IPS-20b (cell line): ENCODE data around the gene HUS1B.

Experiments used
- H3K27ac ChIP-seq: one replicate; pipeline ENCODE4 v1.5.1; 2013; ENCODE audit warnings: low read length
- H3K27me3 ChIP-seq: 2 replicates; pipeline ENCODE4 v1.6.1; 2013; ENCODE audit warnings: mild to moderate bottlenecking, low read length, inconsistent platforms; ENCODE audit not compliant: insufficient read depth
- H3K36me3 ChIP-seq: 2 replicates; pipeline ENCODE4 v1.6.1; 2013; ENCODE audit warnings: low read depth, mild to moderate bottlenecking, inconsistent platforms, low read length, moderate library complexity; ENCODE audit not compliant: insufficient read depth
- H3K4me1 ChIP-seq: 2 replicates; pipeline ENCODE4 v1.6.1; 2013; ENCODE audit warnings: mild to moderate bottlenecking, control low read depth, inconsistent platforms, low read length, moderate library complexity; ENCODE audit not compliant: insufficient read depth
- H3K4me3 ChIP-seq: 2 replicates; pipeline ENCODE4 v1.5.1; 2013; ENCODE audit warnings: mild to moderate bottlenecking, low read length, inconsistent platforms
- H3K9ac ChIP-seq: 2 replicates; pipeline ENCODE4 v1.6.1; 2013; ENCODE audit warnings: low read depth, mild to moderate bottlenecking, inconsistent platforms, low read length, moderate library complexity
- H3K9me3 ChIP-seq: 2 replicates; pipeline ENCODE4 v1.6.1; 2013; ENCODE audit warnings: mild to moderate bottlenecking, low read depth, low read length, inconsistent platforms; ENCODE audit not compliant: insufficient read depth

HUS1B gene

DNA sequence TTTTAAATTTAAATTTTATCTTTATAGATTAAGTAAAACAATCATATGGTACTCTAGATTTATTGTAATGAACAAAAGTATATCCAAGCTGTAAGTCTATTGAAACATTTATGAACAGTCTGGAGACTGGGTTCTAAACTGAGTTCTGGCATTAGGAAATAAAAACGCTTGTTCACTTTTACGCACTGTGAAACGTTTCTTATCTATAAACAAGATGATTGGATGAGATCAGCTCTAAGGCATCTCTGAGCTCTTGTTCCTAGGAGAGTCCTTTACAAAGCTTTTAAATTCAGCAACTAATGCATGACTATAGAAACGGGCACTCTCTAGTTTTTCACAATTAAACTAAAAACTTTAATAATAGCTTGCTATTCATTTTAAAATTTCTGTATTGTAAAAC lies 6.8 kb downstream of the HUS1B start:
- Histone ChIP-seq H3K4me1 (peaks cover 13% of the 10 kb centered on the region), H3K27me3 (no peaks in the 10 kb centered on the region), H3K36me3 (no peaks in the 10 kb centered on the region), H3K9ac (peak overlapping the region; percentile 24; the same call in 1 of the 2 replicates), H3K9me3 (no peaks in the 10 kb centered on the region), H3K4me3 (peak overlapping the region; percentile 23; the same call in 1 of the 2 replicates), H3K27ac (no peak overlapping the region)

DNA sequence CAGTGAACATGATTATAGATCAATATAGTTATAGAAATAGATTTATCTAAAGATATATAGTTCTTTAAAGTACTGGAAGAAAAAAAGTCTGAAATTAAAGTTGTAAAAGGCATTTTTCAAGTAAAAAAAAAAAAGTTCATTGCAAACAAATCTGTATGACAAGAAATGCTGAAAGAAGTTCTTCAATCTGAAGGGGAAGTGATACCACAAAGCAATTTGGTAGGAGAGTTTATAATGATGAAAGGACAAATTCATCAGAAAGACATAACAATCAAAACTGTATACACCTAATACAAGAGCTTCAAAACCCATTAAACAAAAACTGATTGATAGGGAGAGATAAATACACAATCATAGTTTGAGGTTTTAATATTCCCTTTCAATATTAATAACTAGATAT lies 14.1 kb downstream of the HUS1B start:
- no peaks in the 10 kb centered on the region for H3K27me3 ChIP-seq
- H3K4me3 ChIP-seq, result no peak overlapping the region
- H3K36me3 ChIP-seq, result no peaks in the 10 kb centered on the region
- no peak overlapping the region for H3K27ac ChIP-seq
- H3K9me3 ChIP-seq, result no peaks in the 10 kb centered on the region
- no peak overlapping the region for H3K9ac ChIP-seq
- peaks cover 6% of the 10 kb centered on the region; the same call in 1 of the 2 replicates for H3K4me1 ChIP-seq

DNA sequence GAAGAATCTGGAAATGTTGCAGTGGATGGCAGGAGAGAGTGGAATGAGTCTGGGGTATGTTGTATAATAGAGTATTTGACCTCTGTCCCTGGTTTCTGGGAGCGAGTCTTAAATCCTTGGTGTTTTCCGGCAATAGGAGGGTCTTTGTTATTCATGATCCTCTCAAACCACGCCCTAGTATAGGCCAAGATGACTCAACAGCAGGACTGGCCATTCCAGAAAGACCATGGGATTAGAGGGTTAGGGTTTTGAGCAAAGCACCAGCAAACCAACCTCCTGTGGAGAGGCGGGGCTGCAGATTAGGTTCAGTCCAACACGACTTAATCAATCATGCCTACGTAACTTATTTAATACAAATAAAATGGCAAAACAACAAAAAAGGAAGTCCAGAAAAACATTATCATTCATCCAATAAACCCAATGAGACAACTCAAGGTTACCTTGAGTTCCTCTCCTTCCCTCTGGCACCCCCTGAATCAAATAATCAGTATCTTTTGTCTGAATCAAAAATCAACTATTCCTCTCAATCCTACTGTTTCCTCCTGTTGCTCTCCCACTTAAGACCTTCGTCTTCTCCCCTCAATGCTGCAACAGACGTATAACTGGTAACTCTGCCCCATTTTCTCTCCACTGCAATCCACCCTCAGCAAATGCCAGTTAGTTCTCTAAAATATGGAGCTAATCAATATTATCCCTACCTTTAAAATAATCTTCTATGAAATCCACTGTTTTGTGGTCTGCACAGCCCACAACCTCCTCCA lies 15.5 kb downstream of the HUS1B start:
- Histone ChIP-seq H3K9me3 (no peaks in the 10 kb centered on the region), H3K4me3 (no peak overlapping the region), H3K27me3 (no peaks in the 10 kb centered on the region), H3K36me3 (peaks cover 12% of the 10 kb centered on the region), H3K27ac (no peak overlapping the region), H3K4me1 (peaks cover 6% of the 10 kb centered on the region; the same call in 1 of the 2 replicates), H3K9ac (no peak overlapping the region)

DNA sequence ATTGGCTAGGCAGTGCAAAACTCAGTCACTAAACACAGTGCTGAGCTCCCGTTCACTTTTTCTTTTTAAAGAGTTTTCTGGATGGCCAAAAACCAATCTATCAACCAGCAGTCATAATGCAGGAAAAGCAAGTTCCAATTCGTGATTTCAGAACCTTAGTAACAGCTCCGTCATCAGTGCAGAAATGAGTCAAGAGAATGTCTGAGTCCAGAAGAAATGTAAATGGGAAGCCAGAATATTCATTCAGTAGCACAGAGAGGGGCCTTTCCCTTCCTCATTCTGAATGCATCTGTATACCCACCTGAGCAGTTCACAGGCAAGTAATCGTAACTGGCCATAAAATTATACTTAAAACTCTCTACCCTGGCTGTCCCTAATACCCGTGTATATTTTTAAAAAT lies 20.4 kb downstream of the HUS1B start:
- H3K4me3 ChIP-seq, result no peak overlapping the region
- no peaks in the 10 kb centered on the region for H3K27me3 ChIP-seq
- peaks cover 22% of the 10 kb centered on the region for H3K36me3 ChIP-seq
- no peak overlapping the region for H3K27ac ChIP-seq
- H3K9ac ChIP-seq, result no peak overlapping the region
- peaks cover 6% of the 10 kb centered on the region; the same call in 1 of the 2 replicates for H3K4me1 ChIP-seq
- H3K9me3 ChIP-seq, result no peaks in the 10 kb centered on the region

DNA sequence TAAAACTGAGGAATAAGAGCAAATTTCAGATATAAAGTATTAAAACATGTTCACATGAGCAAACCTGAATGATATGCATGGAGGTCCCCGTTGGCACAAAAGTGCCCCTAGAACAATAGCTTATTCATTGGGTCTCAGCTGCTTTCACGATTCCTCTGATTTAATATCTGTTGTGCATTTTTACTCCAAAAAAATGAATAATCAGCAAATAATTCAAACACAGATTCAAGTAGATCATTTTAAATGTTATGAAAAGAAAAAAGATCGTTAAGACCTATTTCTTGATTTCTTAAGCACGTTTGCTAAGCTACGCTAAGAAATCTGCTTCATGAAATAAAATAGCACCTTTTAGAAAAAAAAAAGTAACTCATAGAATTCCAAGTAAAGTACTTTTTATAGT lies 21.7 kb downstream of the HUS1B start:
- Histone ChIP-seq H3K4me1 (no peaks in the 10 kb centered on the region; the same call in 1 of the 2 replicates), H3K9ac (no peak overlapping the region), H3K36me3 (peaks cover 22% of the 10 kb centered on the region), H3K9me3 (no peaks in the 10 kb centered on the region), H3K4me3 (no peak overlapping the region), H3K27me3 (no peaks in the 10 kb centered on the region), H3K27ac (no peak overlapping the region)

DNA sequence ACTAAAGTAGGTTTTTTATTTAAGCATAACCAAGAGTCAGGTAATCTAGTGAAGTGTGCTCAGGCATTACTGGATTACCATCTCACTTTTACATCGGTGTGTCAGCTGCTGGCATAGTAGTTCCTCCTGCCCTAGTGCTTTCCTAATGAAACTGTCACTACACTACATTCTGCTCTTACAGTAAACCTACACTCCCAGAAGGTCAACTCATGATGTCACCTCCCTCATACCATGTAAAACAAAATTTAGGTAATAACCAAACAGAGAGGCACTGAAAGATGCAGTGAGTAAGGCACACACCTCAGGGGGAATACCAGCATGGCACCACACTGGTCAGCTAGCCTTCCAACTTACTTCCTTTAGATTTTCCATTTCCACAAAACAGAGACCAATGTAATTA lies 23.3 kb downstream of the HUS1B start:
- Histone ChIP-seq H3K4me1 (no peaks in the 10 kb centered on the region; the same call in 1 of the 2 replicates), H3K36me3 (peaks cover 28% of the 10 kb centered on the region), H3K9me3 (no peaks in the 10 kb centered on the region), H3K4me3 (no peak overlapping the region), H3K9ac (no peak overlapping the region), H3K27ac (no peak overlapping the region), H3K27me3 (no peaks in the 10 kb centered on the region)

DNA sequence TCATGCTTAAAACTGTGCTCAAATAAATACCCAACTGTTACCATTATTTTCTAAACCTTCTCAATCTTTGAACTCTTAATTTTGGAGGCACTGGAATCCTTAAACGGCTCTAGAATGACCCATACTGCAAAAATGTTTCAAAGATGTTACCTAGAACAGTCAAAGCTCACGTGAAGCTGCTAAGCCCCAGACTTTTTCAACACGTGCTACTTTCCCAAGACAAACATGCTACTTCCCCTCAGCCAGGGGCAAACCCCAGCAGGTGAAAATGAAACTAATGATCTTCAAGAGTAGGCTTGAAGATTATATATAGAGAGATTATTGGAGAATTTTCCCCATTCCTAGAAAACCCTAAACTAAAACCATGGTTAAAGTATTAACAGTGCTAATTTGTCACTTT lies 28.1 kb downstream of the HUS1B start:
- Histone ChIP-seq H3K27me3 (no peaks in the 10 kb centered on the region), H3K9me3 (no peaks in the 10 kb centered on the region), H3K4me3 (no peak overlapping the region), H3K27ac (no peak overlapping the region), H3K36me3 (peaks cover 16% of the 10 kb centered on the region; the same call in 1 of the 2 replicates), H3K4me1 (no peaks in the 10 kb centered on the region; the same call in 1 of the 2 replicates), H3K9ac (no peak overlapping the region)

DNA sequence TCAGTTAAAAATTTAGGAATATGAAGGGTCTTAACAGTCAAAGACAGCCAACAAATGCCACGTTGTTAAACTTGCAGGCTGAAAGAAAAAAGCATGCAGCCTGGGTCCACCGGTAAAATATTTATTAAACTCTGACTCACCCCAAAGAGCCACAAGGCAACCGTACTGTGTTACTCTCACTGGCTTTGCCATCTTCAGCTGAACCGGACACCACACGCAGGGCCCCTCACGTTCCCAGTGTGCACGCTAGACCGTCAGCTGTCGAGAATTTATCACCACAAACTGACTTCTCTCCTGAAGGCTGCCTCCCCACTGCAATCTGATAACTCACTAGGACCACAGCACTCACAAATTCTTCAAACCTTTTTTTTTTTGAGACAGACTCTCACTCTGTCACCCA lies 30.7 kb downstream of the HUS1B start:
- H3K36me3 ChIP-seq, result peaks cover 6% of the 10 kb centered on the region; the same call in 1 of the 2 replicates
- no peaks in the 10 kb centered on the region for H3K27me3 ChIP-seq
- H3K27ac ChIP-seq, result no peak overlapping the region
- H3K4me3 ChIP-seq, result no peak overlapping the region
- H3K9me3 ChIP-seq, result no peaks in the 10 kb centered on the region
- H3K4me1 ChIP-seq, result no peaks in the 10 kb centered on the region; the same call in 1 of the 2 replicates
- no peak overlapping the region for H3K9ac ChIP-seq

DNA sequence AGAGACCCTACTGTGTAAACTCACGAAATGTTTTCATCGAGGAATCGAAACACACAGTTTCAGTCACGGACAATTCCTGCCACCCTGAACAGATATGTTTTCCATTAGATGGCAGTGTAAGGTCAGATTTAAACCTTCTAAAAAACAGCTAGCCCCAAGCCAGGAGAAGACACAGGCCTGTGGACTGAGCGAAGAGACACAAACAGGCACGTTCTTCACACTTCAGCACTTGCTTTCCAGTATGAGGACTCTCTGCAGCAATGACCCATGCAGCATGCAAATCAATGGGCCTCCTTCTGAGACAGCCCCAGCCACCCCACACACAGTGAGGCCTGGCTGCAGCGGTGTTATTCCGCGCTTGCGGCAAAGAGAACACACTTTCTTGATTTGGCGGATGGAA lies 31.9 kb downstream of the HUS1B start:
- Histone ChIP-seq H3K27ac (no peak overlapping the region), H3K9ac (no peak overlapping the region), H3K36me3 (peaks cover 6% of the 10 kb centered on the region; the same call in 1 of the 2 replicates), H3K9me3 (no peaks in the 10 kb centered on the region), H3K4me3 (no peak overlapping the region), H3K4me1 (no peaks in the 10 kb centered on the region; the same call in 1 of the 2 replicates), H3K27me3 (no peaks in the 10 kb centered on the region)

DNA sequence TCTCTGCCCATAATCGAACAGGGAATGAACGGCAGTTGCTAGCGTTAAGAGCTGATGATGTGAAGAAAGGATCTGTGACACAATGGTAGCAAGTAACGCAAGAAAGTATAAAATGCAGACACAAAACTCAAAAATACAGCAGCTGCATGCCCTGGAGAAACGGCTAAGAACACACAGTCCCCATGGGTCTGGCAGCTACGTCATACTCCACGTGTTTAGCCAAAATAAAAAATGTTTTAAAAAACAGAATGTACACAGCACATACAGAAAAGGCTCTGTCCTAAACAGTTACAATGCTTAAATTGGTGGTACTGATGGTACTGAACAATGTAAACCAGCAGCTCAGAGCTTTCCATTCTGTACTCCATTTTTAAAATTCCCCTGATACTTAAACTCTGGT lies 34.4 kb downstream of the HUS1B start:
- Histone ChIP-seq H3K27me3 (no peaks in the 10 kb centered on the region), H3K27ac (no peak overlapping the region), H3K4me3 (no peak overlapping the region), H3K9ac (no peak overlapping the region), H3K9me3 (no peaks in the 10 kb centered on the region), H3K4me1 (no peaks in the 10 kb centered on the region; the same call in 1 of the 2 replicates), H3K36me3 (peaks cover under 1% of the 10 kb centered on the region)

DNA sequence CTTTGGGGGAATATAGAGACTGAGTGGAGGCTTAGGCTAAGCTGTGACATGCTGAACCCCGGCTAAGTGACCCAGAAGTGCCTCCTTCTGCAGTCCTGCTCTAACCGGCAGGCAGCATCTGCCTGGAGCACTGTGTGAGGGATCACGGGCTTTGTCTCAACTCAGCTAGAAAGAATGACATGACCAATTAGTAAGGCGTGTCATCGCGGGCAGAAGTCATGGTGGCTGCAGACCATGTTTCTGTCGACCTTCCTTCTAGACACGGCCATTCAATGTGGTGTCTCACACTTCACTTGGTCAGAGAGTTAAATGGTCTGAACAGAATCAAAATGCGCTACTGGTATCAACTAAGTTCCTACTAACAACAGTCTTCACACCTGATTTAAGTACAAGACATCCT lies 35.0 kb downstream of the HUS1B start:
- peaks cover 6% of the 10 kb centered on the region for H3K36me3 ChIP-seq
- H3K4me3 ChIP-seq, result no peak overlapping the region
- H3K27me3 ChIP-seq, result no peaks in the 10 kb centered on the region
- H3K9me3 ChIP-seq, result no peaks in the 10 kb centered on the region
- no peaks in the 10 kb centered on the region; the same call in 1 of the 2 replicates for H3K4me1 ChIP-seq
- no peak overlapping the region for H3K27ac ChIP-seq
- no peak overlapping the region for H3K9ac ChIP-seq

DNA sequence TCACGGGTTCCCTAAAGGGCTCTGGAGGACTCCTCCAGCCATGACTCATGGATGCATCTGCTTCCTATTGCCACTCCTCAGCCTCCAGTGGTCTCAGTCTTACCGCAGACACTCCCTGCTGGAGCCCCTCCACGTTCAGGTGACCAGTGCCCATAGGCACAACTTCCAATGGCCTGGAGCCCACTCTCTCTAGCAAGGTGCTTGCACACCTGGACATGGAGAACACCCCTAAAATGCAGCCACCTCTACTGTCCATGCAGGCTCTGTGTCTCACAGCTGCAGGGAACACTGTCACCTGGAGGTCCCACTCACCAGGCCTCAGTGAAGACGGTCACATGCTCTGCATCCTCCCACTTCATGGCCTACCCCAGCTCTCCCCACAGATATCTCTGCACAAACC lies 36.0 kb downstream of the HUS1B start:
- Histone ChIP-seq H3K9ac (no peak overlapping the region), H3K27ac (no peak overlapping the region), H3K9me3 (no peaks in the 10 kb centered on the region), H3K36me3 (peaks cover 6% of the 10 kb centered on the region), H3K27me3 (no peaks in the 10 kb centered on the region), H3K4me3 (no peak overlapping the region), H3K4me1 (no peaks in the 10 kb centered on the region; the same call in 1 of the 2 replicates)
